Measurements from ENCODE around the gene HIGD1B.
A peak's percentile ranks its signal among the peaks of the same experiment; 100 is the strongest.

DNA sequence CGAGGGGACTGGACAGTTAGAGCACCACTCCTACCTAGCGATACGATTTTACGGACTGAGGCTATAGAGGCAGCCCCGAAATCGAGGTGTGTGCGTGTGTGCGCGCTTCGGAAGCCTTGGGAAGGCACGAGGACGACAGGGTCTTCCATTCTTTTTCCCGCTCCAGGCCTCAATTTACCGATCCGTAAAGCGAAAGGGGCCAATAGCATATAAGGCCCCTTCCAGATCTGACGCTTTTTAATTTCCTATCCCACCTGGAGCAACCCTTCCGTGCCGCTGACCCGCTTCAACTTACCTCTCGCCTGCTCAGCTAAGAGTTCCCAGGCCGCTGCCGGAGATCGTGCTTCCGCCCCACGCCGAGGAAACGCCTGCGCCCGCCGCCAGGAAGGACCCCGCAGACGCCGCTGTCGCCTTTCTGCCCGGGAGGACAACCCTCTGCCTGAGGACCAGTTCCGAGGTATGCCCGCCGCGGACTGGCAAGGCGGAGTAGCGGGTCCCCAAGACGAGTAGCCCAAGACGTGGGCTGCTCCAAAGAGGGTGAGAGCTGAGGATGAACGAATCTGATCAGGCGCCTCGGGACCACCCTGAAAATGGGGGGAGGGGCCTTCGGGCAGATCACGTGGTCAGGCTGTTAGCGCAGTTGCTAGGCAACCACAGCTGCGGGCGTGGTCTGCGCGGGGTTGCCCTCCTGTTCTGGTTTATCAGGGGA, 51.5 kb downstream of the HIGD1B start, which contains the start of gene EFTUD2:
- TF ChIP-seq SP1 (IDR thresholded peaks at IDR 0.05; ENCODE audit: low read depth, low read length) (peak; percentile 12), JUNB (IDR thresholded peaks at IDR 0.05) (no peak), BHLHE40 (IDR thresholded peaks at IDR 0.05; ENCODE audit: borderline replicate concordance in 1 of 2, low read depth in 2 of 2, low read length in 1 of 2) (peak; percentile 60 to 71; a peak in 3 of 4 replicates), NR2C2 (IDR thresholded peaks at IDR 0.05; ENCODE audit: borderline replicate concordance, control insufficient read depth, insufficient read length, low read depth) (no peak), TAF1 (IDR thresholded peaks at IDR 0.05; ENCODE audit: borderline replicate concordance, low read depth, low read length) (peak; percentile 73), HDAC2 (IDR thresholded peaks at IDR 0.05) (no peak)
- TF ChIP-seq, protein P1, sequence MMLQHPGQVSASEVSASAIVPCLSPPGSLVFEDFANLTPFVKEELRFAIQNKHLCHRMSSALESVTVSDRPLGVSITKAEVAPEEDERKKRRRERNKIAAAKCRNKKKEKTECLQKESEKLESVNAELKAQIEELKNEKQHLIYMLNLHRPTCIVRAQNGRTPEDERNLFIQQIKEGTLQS (IDR thresholded peaks at IDR 0.05; ENCODE audit: borderline replicate concordance, extremely low read depth, low read depth, low read length): peak; percentile 87
- TF ChIP-seq, protein P2, sequence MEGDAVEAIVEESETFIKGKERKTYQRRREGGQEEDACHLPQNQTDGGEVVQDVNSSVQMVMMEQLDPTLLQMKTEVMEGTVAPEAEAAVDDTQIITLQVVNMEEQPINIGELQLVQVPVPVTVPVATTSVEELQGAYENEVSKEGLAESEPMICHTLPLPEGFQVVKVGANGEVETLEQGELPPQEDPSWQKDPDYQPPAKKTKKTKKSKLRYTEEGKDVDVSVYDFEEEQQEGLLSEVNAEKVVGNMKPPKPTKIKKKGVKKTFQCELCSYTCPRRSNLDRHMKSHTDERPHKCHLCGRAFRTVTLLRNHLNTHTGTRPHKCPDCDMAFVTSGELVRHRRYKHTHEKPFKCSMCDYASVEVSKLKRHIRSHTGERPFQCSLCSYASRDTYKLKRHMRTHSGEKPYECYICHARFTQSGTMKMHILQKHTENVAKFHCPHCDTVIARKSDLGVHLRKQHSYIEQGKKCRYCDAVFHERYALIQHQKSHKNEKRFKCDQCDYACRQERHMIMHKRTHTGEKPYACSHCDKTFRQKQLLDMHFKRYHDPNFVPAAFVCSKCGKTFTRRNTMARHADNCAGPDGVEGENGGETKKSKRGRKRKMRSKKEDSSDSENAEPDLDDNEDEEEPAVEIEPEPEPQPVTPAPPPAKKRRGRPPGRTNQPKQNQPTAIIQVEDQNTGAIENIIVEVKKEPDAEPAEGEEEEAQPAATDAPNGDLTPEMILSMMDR (IDR thresholded peaks at IDR 0.05 in 2 of 3, conservative IDR thresholded peaks at IDR 0.05 in 1 of 3; ENCODE audit: control insufficient read depth in 2 of 3, extremely low read depth in 1 of 3, insufficient read depth in 1 of 3, low read depth in 3 of 3, low read length in 3 of 3): no peak
- TF ChIP-seq, protein P3, sequence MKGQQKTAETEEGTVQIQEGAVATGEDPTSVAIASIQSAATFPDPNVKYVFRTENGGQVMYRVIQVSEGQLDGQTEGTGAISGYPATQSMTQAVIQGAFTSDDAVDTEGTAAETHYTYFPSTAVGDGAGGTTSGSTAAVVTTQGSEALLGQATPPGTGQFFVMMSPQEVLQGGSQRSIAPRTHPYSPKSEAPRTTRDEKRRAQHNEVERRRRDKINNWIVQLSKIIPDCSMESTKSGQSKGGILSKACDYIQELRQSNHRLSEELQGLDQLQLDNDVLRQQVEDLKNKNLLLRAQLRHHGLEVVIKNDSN (IDR thresholded peaks at IDR 0.05; ENCODE audit: borderline replicate concordance, extremely low read length, insufficient read depth, low read depth, low read length): peak; percentile 96
- TF ChIP-seq, protein P4, sequence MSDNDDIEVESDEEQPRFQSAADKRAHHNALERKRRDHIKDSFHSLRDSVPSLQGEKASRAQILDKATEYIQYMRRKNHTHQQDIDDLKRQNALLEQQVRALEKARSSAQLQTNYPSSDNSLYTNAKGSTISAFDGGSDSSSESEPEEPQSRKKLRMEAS (IDR thresholded peaks at IDR 0.05; ENCODE audit: low read depth, low read length): peak; percentile 92

Data from GM12878 (cell line).